Activated CD4-positive, alpha-beta T cell treated with anti-CD3 and anti-CD28 coated beads for 48 hours (primary cell): ENCODE results near the gene ARHGEF10L.

Experiments used
- DNase-seq: peaks from one replicate; pipeline ENCODE4 v3.0.0-alpha.2; 2020

The ARHGEF10L gene

GRCh38 chr1:17550729-17551584 is 11.5 kb downstream of the ARHGEF10L start:
- DNase-seq: no peak

GRCh38 chr1:17551755-17552234 is 12.3 kb downstream of the ARHGEF10L start:
- no peak for DNase-seq

GRCh38 chr1:17553975-17554700 is 14.6 kb downstream of the ARHGEF10L start:
- DNase-seq: no peak

GRCh38 chr1:17554954-17555353 is 15.5 kb downstream of the ARHGEF10L start:
- DNase-seq: no peak

GRCh38 chr1:17557986-17558385 is 18.5 kb downstream of the ARHGEF10L start:
- no peak for DNase-seq

- no peak for DNase-seq
Observed at GRCh38 chr1:17558541-17558940, 19.0 kb downstream of the ARHGEF10L start.

- DNase-seq: no peak
Observed at GRCh38 chr1:17558954-17559614, 19.6 kb downstream of the ARHGEF10L start.

- DNase-seq: no peak
Observed at GRCh38 chr1:17559615-17560419, 20.3 kb downstream of the ARHGEF10L start.

- DNase-seq: no peak
Observed at GRCh38 chr1:17561247-17561548, 21.7 kb downstream of the ARHGEF10L start.

- DNase-seq: no peak
Observed at GRCh38 chr1:17561561-17561985, 22.1 kb downstream of the ARHGEF10L start.

- DNase-seq: no peak
Observed at GRCh38 chr1:17562375-17562774, 22.9 kb downstream of the ARHGEF10L start.

- DNase-seq: no peak
Observed at GRCh38 chr1:17563494-17564281, 24.2 kb downstream of the ARHGEF10L start.

- DNase-seq: no peak
Observed at GRCh38 chr1:17564458-17565393, 25.2 kb downstream of the ARHGEF10L start.

GRCh38 chr1:17565461-17566252 is 26.2 kb downstream of the ARHGEF10L start:
- no peak for DNase-seq

GRCh38 chr1:17566417-17566816 is 26.9 kb downstream of the ARHGEF10L start:
- DNase-seq: no peak

GRCh38 chr1:17566892-17567291 is 27.4 kb downstream of the ARHGEF10L start:
- no peak for DNase-seq

GRCh38 chr1:17567582-17567981 is 28.1 kb downstream of the ARHGEF10L start:
- DNase-seq: no peak

- no peak for DNase-seq
Observed at GRCh38 chr1:17568014-17568900, 28.8 kb downstream of the ARHGEF10L start.
